Subcutaneous adipose tissue (tissue), 4 donors: Measurements from ENCODE around the gene SORCS3. TPM values are rescaled to one million over a fixed set of nuclear protein-coding genes. Genes with fewer than 3 reads are reported as not detected.

Experiments
- total RNA-seq, 4 donors: library from RNA; depleted of rRNA; stranded (reverse); fragments of >200 nt; gene quantifications; one replicate each; pipeline ENCODE4 v1.1.0, GENCODE V29; 2016
- TF ChIP-seq, protein P1 (sequence below): fragments of 450-650 bp; IDR thresholded peaks from one replicate; pipeline ENCODE4 v1.5.1; 2016; ENCODE audit warnings: low read depth, mild to moderate bottlenecking, control low read depth, antibody characterized with exemption, moderate library complexity

The SORCS3 gene
- total RNA-seq, 4 donors from 2014 or later = not detected

DNA sequence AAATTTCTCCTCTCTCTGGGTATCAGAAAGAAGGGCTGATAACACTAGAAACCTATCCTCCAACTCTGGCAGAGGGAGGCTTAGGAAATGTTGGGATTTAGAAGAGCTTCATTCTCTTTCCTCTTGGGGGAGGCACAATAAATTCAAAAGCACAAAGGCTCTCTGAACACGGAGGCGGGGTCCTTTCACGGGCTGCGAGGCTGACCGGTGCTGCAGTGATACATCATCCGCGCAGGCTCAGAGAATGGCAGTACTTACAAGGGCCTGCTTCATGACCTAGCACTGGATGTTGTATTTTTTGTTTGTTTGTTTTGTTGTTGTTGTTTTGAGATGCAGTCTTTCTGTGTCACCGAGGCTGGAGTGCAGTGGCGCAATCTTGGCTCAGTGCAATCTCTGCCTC, 306.2 kb downstream of the SORCS3 start:
- TF ChIP-seq, protein P1, sequence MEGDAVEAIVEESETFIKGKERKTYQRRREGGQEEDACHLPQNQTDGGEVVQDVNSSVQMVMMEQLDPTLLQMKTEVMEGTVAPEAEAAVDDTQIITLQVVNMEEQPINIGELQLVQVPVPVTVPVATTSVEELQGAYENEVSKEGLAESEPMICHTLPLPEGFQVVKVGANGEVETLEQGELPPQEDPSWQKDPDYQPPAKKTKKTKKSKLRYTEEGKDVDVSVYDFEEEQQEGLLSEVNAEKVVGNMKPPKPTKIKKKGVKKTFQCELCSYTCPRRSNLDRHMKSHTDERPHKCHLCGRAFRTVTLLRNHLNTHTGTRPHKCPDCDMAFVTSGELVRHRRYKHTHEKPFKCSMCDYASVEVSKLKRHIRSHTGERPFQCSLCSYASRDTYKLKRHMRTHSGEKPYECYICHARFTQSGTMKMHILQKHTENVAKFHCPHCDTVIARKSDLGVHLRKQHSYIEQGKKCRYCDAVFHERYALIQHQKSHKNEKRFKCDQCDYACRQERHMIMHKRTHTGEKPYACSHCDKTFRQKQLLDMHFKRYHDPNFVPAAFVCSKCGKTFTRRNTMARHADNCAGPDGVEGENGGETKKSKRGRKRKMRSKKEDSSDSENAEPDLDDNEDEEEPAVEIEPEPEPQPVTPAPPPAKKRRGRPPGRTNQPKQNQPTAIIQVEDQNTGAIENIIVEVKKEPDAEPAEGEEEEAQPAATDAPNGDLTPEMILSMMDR = no peak

DNA sequence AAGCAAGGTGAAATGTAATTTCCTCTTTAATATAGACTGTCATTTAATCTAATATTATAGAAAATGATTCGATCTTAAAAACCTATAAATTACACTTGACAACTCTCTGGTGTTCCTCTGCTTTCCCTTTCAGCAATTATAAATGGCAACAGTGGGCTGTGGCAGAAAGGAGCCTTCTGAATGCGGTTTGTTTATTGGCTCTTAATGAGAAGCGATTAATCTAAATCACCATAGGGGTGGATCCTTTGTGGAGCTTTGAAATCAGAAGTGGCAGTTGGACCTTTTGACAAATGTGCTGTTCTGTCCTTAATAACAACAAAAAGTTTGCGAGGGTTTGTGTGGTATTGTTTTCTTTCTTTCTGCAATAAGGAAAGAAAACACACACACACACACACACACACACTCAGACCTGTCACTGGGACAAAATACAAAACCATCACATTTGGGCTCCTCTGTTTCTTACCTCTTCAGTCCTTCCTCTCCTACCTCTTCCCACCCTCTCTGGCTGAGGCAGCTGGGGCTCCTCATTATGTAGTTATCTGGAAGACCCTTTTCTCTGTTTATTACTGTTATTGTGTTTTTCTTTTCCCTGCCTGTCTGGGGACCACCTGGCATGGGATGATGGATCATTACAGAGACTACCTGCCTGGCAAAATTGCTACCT, 316.2 kb downstream of the SORCS3 start:
- TF ChIP-seq, protein P1 = no peak

DNA sequence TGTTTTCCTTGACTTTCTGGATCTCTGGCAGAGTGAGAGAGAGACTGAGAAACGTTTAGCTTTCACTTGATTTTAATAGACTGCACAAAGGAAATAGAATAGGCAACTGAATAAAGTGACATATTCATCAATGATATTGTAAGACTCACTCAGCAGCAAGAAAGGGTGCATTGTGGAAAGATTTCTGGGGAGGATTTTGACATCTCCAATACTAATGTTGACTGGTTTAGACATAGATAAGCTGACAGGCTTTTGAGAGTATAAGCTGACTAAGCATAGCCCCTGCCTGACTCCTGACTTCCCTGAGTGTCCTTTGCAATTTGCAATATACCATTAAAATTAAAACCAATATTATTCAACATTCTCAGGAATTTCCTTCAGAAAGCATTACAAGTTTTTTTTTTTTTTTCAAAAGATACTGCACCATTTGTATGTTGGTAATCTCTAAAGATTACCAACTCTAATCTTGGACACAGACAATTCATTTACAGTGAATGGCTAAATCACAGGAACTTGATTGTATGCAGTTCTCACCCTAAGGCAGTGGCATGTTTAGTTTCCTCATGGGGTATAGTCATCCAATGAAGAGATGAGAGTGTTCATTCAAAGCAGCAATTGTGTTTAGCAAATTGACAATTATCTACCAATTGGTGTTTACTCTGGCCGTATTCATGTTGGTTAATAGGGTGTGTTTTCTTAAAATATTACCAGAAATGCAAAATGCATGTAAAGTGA, 325.6 kb downstream of the SORCS3 start:
- TF ChIP-seq, protein P1 = no peak

DNA sequence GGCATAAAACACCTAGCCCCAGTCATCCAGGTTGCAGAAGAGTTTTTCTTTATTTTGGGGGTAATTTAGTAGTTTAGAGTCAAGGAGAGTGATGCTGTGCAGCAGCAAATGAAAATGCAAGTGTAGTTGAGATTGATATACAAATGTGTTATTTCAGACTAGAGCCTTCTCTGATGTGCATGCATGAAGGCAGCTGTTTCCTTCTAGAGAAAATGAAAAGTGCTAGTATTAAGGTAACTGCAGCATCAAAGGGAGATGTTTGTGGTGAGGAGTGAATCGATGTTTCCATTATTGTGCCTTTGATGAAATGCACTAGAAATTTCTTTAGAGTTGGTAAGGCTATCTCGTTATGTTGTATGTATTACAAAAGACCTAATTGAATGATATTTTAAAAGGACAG, 339.3 kb downstream of the SORCS3 start:
- TF ChIP-seq, protein P1 = no peak

DNA sequence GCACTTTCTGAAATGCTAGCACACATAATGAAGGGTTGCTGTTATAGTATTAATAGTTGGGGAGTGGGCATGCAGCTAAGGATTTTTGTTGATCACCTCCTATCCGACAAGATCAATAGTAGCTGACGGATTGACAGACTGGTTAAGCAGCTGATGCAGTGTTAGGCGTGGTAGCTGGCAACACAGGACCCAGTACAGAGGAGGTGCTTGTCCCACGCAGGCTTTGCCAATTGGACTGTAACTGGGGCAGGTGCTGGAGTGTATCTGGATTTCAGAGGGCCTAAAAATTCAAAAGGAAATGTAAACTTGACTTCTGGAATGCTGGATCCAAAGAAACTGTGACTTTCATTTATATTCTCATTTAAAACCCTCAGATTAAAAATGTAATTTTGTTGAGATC, 340.9 kb downstream of the SORCS3 start:
- TF ChIP-seq, protein P1 = no peak

DNA sequence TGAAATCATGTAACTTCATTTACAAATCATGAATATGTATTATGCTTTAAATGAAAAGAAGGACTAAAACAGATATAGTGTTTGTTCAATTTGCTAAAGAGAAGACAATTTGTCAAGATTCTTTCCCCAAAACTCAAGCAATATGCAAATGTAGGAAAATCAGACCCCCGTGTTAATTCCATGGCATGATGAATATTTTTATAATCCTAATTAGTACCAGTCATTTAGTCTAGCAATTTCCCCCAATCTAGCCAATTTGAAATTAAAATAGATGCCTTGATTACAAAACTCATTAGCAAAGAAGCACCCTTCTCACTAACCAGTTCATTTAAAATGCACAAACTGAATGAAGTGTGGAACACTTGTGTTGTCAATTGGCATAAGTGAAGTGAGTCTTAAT, 347.6 kb downstream of the SORCS3 start:
- TF ChIP-seq, protein P1 = no peak

DNA sequence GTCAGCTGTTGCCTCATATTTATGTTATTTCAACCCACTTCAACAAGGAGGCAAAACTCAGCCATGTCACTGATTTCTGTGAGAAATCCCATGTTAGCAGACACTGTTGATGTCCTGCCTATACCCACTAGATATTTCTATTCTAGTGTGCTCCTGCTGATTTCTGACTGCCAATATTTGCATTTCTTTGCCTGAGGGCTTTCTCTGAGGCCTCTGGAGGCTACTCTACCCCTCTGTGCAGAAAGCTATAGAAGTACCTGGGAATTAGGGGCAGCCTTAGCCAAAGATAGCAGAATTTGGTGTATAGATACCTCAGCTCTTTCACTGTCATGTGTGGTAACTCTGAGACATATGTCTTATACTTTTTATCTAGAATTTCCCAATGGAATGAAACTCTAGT, 348.8 kb downstream of the SORCS3 start:
- TF ChIP-seq, protein P1 = no peak
